WTC11 (cell line): ENCODE measurements around the gene PITPNC1. TPM values are rescaled to one million over a fixed set of nuclear protein-coding genes. Genes with fewer than 3 reads are reported as not detected.
A peak's percentile ranks its signal among the peaks of the same experiment; 100 is the strongest.
"Not testable (repeated sequence)": the region's sequence is repeated elsewhere in the genome, so short reads cannot be mapped to it uniquely, and the experiment has no call there.

Experiments used
- ATAC-seq: fragments of 200-7000 bp; cut with Tn5 transposase; 2 replicates; pipeline ENCODE4 v1.10.0; 2021; ENCODE audit warnings: mild to moderate bottlenecking, moderate library complexity
- CTCF ChIA-PET: fragments of 300-600 bp; sonication (Branson Sonifier 250); formaldehyde crosslinking; loops from one replicate; lab custom pipeline; 2021; ENCODE audit warnings: antibody characterized with exemption; lab: Charles Lee
- POLR2A ChIA-PET: fragments of 350-600 bp; sonication (Branson Sonifier 250); formaldehyde crosslinking; loops from one replicate; lab custom pipeline; 2021; ENCODE audit warnings: antibody characterized with exemption; lab: Charles Lee
- DNase-seq: peaks from one replicate; pipeline ENCODE4 v3.0.0; 2021; ENCODE audit warnings: low spot score
- H3K27ac Mint-ChIP-seq: 2 replicates; pipeline ENCODE4 v1.8.0; 2021; ENCODE audit warnings: mixed read lengths
- H3K27me3 Mint-ChIP-seq: 2 replicates; pipeline ENCODE4 v1.8.0; 2021; ENCODE audit warnings: low read depth, mild to moderate bottlenecking, moderate library complexity, mixed read lengths
- H3K36me3 Mint-ChIP-seq: 2 replicates; pipeline ENCODE4 v1.8.0; 2021; ENCODE audit warnings: mixed read lengths
- H3K4me1 Mint-ChIP-seq: 2 replicates; pipeline ENCODE4 v1.8.0; 2022; ENCODE audit warnings: mixed read lengths
- H3K4me3 Mint-ChIP-seq: 2 replicates; pipeline ENCODE4 v1.8.0; 2021; ENCODE audit warnings: mild to moderate bottlenecking, moderate library complexity, mixed read lengths
- H3K9me3 Mint-ChIP-seq: 2 replicates; pipeline ENCODE4 v1.8.0; 2021; ENCODE audit warnings: mixed read lengths
- AR ChIP-seq: fragments of 250-450 bp; sonication (Bioruptor Pico); IDR thresholded peaks from 2 replicates; pipeline ENCODE4 v1.9.0; 2021; ENCODE audit warnings: mild to moderate bottlenecking
- ATF1 ChIP-seq: sonication (generic); formaldehyde crosslinking; IDR thresholded peaks from 2 replicates; pipeline ENCODE4 v1.8.1; 2023; ENCODE audit warnings: mild to moderate bottlenecking, moderate library complexity, missing genetic modification reagents
- CREB1 ChIP-seq: sonication (generic); formaldehyde crosslinking; IDR thresholded peaks from 2 replicates; pipeline ENCODE4 v1.8.0; 2023; ENCODE audit warnings: mild to moderate bottlenecking, missing genetic modification reagents
- CTCF ChIP-seq: fragments of 200-600 bp; IDR thresholded peaks from 2 replicates; pipeline ENCODE4 v1.8.0; 2022; ENCODE audit warnings: antibody characterized with exemption
- ELF4 ChIP-seq: sonication (generic); formaldehyde crosslinking; IDR thresholded peaks from 2 replicates; pipeline ENCODE4 v1.8.1; 2022; ENCODE audit warnings: low read depth, mild to moderate bottlenecking, moderate library complexity, missing genetic modification reagents
- GABPB1 ChIP-seq: sonication (generic); formaldehyde crosslinking; IDR thresholded peaks from 2 replicates; pipeline ENCODE4 v1.8.1; 2023; ENCODE audit warnings: mild to moderate bottlenecking, missing genetic modification reagents
- NFE2L1 ChIP-seq: sonication (generic); formaldehyde crosslinking; IDR thresholded peaks from 2 replicates; pipeline ENCODE4 v1.8.1; 2023; ENCODE audit warnings: missing genetic modification reagents
- SMAD4 ChIP-seq: sonication (generic); formaldehyde crosslinking; IDR thresholded peaks from 2 replicates; pipeline ENCODE4 v1.8.0; 2022; ENCODE audit warnings: mild to moderate bottlenecking, missing genetic modification reagents
- SP1 ChIP-seq: sonication (generic); formaldehyde crosslinking; conservative IDR thresholded peaks from 2 replicates; pipeline ENCODE4 v1.8.1; 2022; ENCODE audit warnings: missing genetic modification reagents
- ZBTB21 ChIP-seq: sonication (generic); formaldehyde crosslinking; IDR thresholded peaks from 2 replicates; pipeline ENCODE4 v1.8.1; 2023; ENCODE audit warnings: mild to moderate bottlenecking, missing genetic modification reagents, borderline replicate concordance
- ZNF138 ChIP-seq: sonication (generic); formaldehyde crosslinking; conservative IDR thresholded peaks from 2 replicates; pipeline ENCODE4 v1.8.1; 2022; ENCODE audit warnings: mild to moderate bottlenecking, moderate library complexity, missing genetic modification reagents
- ZNF232 ChIP-seq: sonication (generic); formaldehyde crosslinking; IDR thresholded peaks from 2 replicates; pipeline ENCODE4 v1.8.0; 2022; ENCODE audit warnings: mild to moderate bottlenecking, missing genetic modification reagents
- ZNF671 ChIP-seq: fragments of 250-450 bp; sonication (Bioruptor Pico); IDR thresholded peaks from 2 replicates; pipeline ENCODE4 v1.8.0; 2021; ENCODE audit warnings: mild to moderate bottlenecking
- total RNA-seq: library from RNA; stranded (reverse); gene quantifications from 3 replicates; pipeline ENCODE4 v1.2.3, GENCODE V29; 2021
- TF ChIP-seq, protein P1 (sequence below): sonication (generic); formaldehyde crosslinking; IDR thresholded peaks from 2 replicates; pipeline ENCODE4 v1.8.0; 2022; ENCODE audit warnings: missing genetic modification reagents
- TF ChIP-seq, protein P2 (sequence below): fragments of 250-450 bp; sonication (Bioruptor Pico); IDR thresholded peaks from 2 replicates; pipeline ENCODE4 v2.1.2; 2022; ENCODE audit warnings: mild to moderate bottlenecking, moderate library complexity
- TF ChIP-seq, protein P3 (sequence below): sonication (generic); formaldehyde crosslinking; IDR thresholded peaks from 2 replicates; pipeline ENCODE4 v1.8.0; 2022; ENCODE audit warnings: mild to moderate bottlenecking, missing genetic modification reagents

PITPNC1 gene
- total RNA-seq, 1 experiment from 2014 or later, result 39.8 TPM

DNA sequence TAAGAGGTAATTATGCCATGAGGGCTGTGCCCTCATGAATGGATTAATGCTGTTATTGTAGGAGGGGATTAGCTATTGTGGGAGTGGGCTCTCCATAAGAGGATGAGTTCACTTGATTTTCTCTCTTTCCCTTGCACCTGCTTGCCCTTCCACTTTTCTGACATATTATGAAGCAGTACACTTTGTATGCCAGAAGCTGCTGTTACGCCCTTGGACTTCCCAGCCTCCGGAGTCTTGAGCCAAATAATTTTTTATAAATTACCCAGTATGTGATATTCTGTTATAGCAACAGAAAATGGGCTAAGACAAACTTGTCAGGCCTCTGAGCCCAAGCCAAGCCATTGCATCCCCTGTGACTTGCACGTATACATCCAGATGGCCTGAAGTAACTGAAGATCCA is 49.1 kb upstream of the PITPNC1 start (continued):
- TF ChIP-seq, protein P1, sequence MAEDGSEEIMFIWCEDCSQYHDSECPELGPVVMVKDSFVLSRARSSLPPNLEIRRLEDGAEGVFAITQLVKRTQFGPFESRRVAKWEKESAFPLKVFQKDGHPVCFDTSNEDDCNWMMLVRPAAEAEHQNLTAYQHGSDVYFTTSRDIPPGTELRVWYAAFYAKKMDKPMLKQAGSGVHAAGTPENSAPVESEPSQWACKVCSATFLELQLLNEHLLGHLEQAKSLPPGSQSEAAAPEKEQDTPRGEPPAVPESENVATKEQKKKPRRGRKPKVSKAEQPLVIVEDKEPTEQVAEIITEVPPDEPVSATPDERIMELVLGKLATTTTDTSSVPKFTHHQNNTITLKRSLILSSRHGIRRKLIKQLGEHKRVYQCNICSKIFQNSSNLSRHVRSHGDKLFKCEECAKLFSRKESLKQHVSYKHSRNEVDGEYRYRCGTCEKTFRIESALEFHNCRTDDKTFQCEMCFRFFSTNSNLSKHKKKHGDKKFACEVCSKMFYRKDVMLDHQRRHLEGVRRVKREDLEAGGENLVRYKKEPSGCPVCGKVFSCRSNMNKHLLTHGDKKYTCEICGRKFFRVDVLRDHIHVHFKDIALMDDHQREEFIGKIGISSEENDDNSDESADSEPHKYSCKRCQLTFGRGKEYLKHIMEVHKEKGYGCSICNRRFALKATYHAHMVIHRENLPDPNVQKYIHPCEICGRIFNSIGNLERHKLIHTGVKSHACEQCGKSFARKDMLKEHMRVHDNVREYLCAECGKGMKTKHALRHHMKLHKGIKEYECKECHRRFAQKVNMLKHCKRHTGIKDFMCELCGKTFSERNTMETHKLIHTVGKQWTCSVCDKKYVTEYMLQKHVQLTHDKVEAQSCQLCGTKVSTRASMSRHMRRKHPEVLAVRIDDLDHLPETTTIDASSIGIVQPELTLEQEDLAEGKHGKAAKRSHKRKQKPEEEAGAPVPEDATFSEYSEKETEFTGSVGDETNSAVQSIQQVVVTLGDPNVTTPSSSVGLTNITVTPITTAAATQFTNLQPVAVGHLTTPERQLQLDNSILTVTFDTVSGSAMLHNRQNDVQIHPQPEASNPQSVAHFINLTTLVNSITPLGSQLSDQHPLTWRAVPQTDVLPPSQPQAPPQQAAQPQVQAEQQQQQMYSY (CRISPR knock-in tag), result no peak
- TF ChIP-seq NFE2L1 (no peak), AR (CRISPR knock-in tag) (no peak), CTCF (no peak)

DNA sequence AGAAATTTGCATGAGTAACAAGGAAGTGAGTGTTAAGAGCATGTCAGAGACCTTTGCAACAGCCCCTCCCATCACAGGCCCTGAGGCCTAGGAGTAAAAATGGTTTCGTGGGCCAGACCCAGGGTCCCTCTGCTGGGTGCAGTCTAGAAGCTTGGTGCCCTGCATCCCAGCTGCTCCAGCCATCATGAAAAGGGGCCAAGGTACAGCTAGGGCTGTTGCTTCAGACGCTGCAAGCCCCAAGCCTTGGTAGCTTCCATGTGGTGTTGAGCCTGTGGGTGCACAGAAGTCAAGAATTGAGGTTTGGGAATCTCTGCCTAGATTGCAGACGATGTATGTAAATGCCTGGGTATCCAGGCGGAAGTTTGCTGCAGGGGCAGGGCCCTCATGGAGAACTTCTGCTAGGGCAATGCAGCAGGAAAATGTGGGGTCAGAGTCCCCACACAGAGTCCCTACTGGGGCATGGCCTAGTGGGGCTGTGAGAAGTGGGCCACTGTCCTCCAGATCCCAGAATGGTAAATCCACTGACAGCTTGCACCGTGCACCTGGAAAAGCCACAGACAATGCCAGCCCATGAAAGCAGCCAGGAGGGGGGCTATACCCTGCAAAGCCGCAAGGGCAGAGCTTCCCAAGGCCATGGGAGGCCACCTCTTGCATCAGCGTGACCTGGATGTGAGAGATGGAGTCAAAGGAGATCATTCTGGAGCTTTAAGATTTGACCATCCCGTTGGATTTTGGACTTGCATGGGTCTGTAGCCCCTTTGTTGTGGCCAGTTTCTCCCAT is 45.5 kb upstream of the PITPNC1 start:
- H3K27me3 Mint-ChIP-seq, POLR2A ChIA-PET, H3K27ac Mint-ChIP-seq, DNase-seq, H3K4me3 Mint-ChIP-seq: not testable (repeated sequence)
- peak; percentile 33; the same call in 1 of the 2 replicates for ATAC-seq
- peak; percentile 95 for TF ChIP-seq GABPB1
- Mint-ChIP-seq H3K9me3 (peaks cover 23% of the 10 kb centered on the region), H3K4me1 (peaks cover 12% of the 10 kb centered on the region; the same call in 1 of the 2 replicates), H3K36me3 (peaks cover 12% of the 10 kb centered on the region; the same call in 1 of the 2 replicates)
- CTCF ChIA-PET, result interaction anchor here (1.3 kb wide), 1 partner anchor 9 kb away, joined by 4 read pairs; no protein-coding TSS in a partner anchor

DNA sequence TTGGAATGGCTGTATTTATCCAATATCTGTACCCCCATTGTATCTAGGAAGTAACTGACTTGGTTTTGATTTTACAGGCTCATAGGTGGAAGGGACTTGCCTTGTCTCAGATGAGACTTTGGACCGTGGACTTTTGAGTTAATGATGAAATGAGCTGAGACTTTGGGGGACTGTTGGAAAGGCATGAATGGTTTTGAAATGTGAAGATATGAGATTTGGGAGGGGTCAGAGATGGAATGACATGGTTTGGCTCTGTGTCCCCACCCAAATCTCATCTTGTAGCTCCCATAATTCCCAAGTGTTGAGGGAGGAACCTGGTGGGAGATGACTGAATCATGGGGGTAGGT is 44.9 kb upstream of the PITPNC1 start:
- Mint-ChIP-seq H3K4me1 (peaks cover 12% of the 10 kb centered on the region; the same call in 1 of the 2 replicates), H3K9me3 (peaks cover 23% of the 10 kb centered on the region), H3K36me3 (peaks cover 12% of the 10 kb centered on the region; the same call in 1 of the 2 replicates)
- ChIA-PET CTCF (interaction anchor here (1.3 kb wide), 1 partner anchor 10 kb away, joined by 4 read pairs; no protein-coding TSS in a partner anchor), POLR2A (interaction anchor here (1.1 kb wide), 1 partner anchor 8 kb away, joined by 3 read pairs; no protein-coding TSS in a partner anchor)
- not testable (repeated sequence) for DNase-seq, H3K27ac Mint-ChIP-seq, H3K4me3 Mint-ChIP-seq, ATAC-seq, H3K27me3 Mint-ChIP-seq

- Mint-ChIP-seq H3K27me3 (no peaks in the 10 kb centered on the region), H3K27ac (no peak overlapping the region), H3K4me3 (no peak overlapping the region), H3K4me1 (peaks cover 9% of the 10 kb centered on the region; the same call in 1 of the 2 replicates), H3K36me3 (peaks cover 8% of the 10 kb centered on the region), H3K9me3 (peaks cover 4% of the 10 kb centered on the region; the same call in 1 of the 2 replicates)
- ATAC-seq (no peak), DNase-seq (no peak)
- TF ChIP-seq CREB1 (CRISPR knock-in tag), result no peak
- TF ChIP-seq, protein P2, sequence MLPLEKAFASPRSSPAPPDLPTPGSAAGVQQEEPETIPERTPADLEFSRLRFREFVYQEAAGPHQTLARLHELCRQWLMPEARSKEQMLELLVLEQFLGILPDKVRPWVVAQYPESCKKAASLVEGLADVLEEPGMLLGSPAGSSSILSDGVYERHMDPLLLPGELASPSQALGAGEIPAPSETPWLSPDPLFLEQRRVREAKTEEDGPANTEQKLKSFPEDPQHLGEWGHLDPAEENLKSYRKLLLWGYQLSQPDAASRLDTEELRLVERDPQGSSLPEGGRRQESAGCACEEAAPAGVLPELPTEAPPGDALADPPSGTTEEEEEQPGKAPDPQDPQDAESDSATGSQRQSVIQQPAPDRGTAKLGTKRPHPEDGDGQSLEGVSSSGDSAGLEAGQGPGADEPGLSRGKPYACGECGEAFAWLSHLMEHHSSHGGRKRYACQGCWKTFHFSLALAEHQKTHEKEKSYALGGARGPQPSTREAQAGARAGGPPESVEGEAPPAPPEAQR (CRISPR knock-in tag), result no peak
- no peak for TF ChIP-seq SP1
- TF ChIP-seq ZNF671 (CRISPR knock-in tag), result no peak
- no peak for TF ChIP-seq ZNF138
- no peak for TF ChIP-seq ELF4 (CRISPR knock-in tag)
- TF ChIP-seq, protein P3, sequence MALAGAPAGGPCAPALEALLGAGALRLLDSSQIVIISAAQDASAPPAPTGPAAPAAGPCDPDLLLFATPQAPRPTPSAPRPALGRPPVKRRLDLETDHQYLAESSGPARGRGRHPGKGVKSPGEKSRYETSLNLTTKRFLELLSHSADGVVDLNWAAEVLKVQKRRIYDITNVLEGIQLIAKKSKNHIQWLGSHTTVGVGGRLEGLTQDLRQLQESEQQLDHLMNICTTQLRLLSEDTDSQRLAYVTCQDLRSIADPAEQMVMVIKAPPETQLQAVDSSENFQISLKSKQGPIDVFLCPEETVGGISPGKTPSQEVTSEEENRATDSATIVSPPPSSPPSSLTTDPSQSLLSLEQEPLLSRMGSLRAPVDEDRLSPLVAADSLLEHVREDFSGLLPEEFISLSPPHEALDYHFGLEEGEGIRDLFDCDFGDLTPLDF (CRISPR knock-in tag), result no peak
- TF ChIP-seq ZBTB21, result no peak
- no peak for TF ChIP-seq SMAD4 (CRISPR knock-in tag)
- no peak for TF ChIP-seq ZNF232 (CRISPR knock-in tag)
- TF ChIP-seq ATF1 (CRISPR knock-in tag), result no peak
- CTCF ChIA-PET, result interaction anchor here (0.7 to 1.8 kb wide), 7 partner anchors 17 to 310 kb away, joined by 3 to 8 read pairs (median 4); no protein-coding TSS in a partner anchor
- POLR2A ChIA-PET, result interaction anchor here (0.6 kb wide), 1 partner anchor 25 kb away, joined by 5 read pairs; no protein-coding TSS in a partner anchor
Observed at GRCh38 chr17:67335245-67335835, 41.7 kb upstream of the PITPNC1 start.
